D341Med (cell line): Measurements from ENCODE around the gene POLR2J.
A peak's percentile ranks its signal among the peaks of the same experiment; 100 is the strongest.
"Not testable (repeated sequence)": the region's sequence is repeated elsewhere in the genome, so short reads cannot be mapped to it uniquely, and the experiment has no call there.

ENCODE experiments used
- DNase-seq: peaks from one replicate; pipeline ENCODE4 v3.0.0; 2012; ENCODE audit warnings: low spot score

POLR2J gene

DNA sequence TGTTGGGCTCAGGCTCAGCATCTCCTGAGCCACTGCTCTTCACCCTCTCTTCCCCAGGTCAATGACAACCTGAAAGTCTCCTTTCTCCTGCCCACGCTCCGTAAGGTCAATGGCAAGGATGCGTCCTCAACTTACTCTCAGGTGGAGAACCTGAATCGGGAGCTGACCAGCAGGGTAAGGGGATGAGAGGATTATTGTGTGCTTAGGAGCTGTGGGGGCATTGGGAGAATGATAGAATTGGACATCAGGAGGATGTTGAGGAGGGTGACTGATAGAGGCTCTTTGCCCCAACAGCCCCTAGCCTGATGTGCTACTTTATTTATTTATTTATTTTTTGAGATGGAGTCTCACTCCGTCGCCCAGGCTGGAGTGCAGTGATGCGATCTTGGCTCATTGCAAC is 12.6 kb downstream of the POLR2J start:
- no peak for DNase-seq

DNA sequence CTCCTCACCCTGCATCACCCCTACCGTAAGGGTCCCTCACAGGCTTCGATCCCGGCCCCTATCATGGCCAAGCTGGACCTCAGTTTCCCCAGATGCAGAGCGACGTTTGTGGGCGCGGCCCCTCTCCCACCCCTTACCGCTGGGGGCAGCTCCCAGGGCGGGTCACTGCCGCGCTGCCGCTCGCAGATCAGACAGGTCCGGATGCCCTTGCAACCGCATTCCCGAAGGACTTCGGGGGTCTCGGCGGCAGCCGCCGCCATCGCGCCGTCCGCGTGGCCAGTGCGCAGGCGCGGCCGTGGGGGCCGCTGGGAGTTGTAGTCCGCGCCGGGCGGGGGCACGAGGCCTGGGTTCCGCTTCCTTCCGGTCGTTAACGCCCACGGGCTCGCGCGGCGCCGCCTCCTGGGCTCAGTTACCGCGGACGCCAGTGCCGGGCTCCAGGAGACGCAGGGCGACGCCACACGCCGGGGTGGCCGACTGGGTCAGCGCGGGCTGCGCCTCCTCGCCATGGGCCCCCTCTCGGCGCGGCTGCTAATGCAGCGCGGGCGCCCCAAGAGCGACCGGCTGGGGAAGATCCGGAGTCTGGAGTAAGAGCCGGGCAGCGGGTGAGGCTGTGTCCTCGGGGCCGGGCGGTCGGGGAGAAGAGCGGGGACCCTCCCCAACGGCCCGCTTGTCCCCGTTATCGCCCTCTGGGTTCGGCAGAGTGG is 14.0 kb downstream of the POLR2J start, which contains the start of the genes ALKBH4 and LRWD1:
ALKBH4 (minus strand) TSS at position 287 of the 704 bp plus-strand sequence; CDS start at position 260, 27 bp downstream.
LRWD1 (plus strand) TSS at position 408 of the 704 bp plus-strand sequence; CDS start at position 505, 97 bp downstream.
- DNase-seq, result peak; percentile 100

DNA sequence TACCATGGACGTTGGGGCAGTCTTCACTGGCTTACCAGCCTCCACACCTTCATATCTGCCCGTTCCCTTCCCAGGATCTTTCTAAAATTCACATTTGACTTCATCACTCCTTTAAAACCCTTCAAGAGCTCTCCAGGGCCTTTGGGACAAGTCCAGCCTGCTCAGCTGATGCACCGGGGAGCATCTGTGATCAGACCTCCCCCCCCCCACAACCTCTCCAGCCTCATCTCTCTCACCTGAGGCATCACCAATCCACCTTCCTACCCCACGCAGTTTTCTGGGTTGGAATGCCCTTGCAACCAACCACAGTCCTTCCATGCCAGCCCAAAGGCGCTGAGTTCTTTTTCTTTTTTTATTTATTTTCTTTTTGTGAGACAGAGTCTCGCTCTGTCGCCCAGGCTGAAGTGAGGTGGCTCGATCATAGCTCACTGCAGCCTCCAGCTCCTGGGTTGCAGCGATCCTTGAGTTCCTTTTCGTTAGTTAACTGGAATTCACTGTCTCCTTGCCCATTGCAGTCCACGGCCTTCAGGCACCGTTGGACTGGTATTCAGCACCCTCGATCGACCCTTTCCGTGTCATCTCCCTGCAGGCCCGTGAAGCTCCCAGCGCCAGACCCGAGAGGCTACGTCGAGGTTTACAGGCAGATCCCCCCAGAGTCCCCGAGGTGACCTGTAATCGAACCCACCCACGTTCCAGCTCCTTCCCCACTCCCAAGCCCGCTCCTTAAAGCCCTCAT is 14.7 kb downstream of the POLR2J start:
- DNase-seq, result no peak

DNA sequence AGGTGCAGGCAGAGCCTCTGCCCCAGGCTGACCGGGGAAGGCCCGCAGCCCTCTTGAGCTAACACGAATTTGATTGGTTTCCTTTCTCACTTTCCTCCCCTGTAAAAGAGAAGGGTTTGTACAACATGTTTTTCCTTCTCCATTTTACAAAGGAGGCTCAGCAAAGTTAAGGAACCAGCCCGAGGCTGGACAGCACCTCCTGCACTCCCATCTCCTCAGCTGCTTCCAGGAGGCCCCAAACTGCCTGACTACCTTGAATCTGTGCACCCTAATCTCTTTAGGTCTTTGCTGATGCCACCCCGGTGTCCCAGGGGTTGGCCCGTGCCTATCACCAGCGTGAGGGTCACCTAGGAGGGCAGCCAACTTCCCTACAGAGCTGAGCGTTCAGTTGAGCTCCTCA is 18.3 kb downstream of the POLR2J start:
- no peak for DNase-seq

DNA sequence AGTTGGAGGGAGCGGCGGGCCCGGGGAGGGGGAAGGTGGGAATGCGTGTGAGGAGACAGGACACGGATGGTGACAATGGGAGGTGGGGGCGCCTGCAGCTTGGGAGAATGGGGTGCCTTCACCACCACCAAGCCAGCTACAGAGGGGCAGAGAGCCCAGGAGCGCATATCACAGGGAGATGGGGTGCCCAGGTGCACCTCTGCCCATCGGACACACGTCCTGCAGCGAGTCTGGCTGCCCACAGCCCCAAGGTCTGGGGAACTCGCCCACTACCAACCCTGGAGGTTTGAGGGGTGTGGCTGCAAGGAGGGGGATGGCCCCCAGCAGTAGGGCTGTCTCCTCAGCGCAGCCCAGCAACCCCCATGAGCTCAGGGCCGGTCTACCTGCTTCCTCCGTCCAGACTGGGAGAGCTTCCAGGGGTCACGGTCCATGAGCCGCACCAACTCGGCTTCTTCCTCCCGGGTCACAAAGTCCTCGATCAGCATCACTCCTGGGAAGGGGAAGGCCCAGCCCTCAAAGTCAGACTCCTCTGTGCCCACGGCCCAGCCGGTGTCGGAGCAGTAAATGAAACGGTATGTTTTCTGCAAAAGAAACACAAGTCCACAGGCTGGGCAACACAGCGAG is 19.4 kb downstream of the POLR2J start:
- DNase-seq, result no peak

DNA sequence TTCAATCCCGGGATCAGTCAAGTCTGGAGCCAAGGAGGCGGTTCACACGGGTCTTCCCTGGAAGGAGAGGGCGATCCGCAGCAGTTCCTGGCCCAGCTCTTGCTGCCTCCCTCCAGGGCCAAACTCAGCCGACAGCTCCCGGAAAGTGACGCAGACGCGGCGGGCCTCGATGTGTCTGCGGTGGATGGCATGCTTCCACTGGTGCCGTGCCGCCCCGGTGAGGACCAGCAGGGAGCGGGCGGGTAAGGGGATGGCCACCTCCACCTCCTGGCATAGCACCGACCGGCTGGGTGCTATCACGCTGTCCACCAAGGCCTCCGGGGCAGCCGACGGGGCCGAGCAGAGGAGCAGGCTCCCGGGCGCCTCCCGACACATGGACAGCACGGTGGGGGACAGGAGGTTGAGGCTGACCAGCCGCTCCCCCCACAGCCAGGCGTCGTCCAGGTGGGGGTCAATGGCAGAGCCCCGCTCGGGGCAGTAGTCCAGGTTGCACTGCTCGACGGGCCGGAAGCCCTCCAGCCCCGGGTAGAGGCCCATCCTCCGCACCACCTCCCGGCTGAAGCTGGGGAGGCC is 21.3 kb downstream of the POLR2J start:
- no peak for DNase-seq

DNA sequence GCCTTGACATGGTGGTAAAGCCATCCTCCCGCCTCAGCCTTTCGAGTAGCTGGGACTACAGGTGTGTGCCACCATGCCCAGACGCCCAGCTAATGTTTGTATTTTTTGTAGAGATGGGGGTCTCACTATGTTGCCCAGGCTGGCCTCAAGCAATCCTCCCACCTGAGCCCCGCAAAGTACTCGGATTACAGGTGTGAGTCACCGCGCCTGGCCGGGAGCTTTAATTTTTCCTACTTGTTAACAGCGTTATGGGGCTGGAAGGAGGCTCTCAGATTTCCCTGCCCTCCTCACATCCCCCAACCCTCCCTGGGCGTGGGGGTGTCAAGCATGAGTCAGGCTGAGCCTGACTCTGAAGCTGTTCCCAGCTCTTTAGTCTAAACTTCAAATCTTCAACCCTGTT is 22.4 kb downstream of the POLR2J start:
- no peak for DNase-seq

DNA sequence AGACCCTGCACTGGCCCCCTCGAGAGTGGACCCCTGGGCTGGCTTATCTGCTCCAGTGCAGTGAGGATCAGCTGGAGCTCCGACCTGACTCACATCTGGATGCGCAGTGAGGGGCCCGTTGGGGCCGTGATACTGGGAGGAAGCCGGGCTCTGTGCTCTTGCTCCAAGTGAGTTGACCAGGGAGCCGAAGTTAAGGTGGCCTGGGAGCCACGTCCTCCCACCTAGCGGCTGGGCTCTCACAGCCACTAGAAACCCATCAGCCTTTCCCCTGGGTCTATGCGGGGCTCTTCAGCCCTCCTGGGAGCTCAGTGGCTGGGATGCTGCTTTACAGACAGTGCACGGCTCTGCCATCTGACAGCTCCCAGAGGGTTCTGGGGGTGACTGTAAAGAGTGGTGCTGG is 23.1 kb downstream of the POLR2J start:
- DNase-seq, result no peak

DNA sequence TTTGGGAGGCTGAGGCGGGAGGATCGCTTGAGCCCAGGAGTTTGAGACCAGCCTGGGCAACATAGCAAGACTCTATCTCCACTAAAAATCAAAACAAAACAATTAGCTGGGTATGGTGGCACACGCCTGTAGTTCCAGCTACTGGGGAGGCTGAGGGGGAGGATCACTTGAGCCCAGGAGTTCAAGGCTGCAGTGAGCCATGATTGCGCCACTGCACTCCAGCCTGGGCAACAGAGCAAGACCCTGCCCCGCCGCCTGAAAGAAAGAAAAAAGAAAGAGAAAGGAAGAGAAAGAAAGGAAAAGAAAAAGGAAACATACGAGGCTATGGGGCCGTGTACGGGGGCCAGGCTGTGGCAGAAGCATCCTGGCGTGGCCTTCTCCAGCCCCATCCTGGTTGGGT is 23.8 kb downstream of the POLR2J start:
- DNase-seq, result not testable (repeated sequence)

DNA sequence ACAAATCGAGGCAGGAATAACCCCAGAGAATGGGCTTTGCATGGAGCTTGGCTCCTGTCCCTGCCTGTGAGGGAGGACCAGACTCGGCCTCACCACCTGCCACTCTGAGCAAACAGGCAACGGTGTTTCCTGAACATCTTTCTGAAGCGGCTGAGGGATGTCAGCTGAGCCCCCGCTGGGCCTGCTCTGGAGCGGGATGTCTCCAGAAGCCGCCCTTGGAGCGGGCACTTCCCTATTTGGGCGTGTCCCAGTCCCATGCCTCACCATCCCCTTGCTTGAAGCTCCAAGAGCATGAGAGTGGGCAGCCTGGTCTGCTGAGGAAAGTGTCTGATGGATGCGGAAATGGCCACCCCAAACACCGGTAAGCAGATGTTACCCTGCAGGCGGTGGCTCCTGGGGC is 24.3 kb downstream of the POLR2J start:
- no peak for DNase-seq

DNA sequence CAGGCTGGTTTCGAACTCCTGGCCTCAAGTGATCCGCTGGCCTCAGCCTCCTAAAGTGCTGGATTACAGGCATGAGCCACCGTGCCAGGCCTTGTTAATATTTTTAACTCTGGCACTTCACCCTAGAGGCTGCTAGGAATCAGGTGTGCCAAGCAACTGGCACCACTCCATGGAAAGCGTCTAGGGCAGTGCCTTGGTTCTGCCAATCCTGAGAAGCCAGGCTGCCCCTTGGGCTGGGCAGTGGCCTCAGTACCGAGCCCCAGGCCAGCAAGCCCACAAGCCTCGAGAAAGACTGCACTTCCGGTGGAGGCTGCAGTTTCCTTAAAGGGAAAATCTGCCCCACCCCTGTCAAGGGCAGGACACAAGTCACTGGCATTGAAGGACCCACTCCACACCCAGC is 25.4 kb downstream of the POLR2J start:
- no peak for DNase-seq

DNA sequence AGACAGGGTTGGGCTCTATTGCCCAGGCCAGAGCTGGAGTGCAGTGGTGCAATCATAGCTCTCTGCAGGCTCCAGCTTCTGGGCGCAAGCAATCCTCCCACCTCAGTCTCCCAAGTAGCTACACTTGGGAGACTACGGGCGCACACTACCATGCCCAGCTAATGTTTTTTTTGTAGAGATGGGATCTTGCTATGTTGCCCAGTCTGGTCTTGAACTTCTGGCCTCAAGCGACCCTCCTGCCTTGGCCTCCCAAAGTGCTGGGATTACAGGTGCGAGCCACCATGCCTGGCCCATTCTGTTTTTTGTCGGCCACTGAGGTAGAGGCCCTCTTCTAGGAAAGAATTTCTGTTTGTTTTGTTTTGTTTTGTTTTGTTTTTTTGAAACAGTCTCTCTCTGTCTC is 26.3 kb downstream of the POLR2J start:
- DNase-seq, result no peak

DNA sequence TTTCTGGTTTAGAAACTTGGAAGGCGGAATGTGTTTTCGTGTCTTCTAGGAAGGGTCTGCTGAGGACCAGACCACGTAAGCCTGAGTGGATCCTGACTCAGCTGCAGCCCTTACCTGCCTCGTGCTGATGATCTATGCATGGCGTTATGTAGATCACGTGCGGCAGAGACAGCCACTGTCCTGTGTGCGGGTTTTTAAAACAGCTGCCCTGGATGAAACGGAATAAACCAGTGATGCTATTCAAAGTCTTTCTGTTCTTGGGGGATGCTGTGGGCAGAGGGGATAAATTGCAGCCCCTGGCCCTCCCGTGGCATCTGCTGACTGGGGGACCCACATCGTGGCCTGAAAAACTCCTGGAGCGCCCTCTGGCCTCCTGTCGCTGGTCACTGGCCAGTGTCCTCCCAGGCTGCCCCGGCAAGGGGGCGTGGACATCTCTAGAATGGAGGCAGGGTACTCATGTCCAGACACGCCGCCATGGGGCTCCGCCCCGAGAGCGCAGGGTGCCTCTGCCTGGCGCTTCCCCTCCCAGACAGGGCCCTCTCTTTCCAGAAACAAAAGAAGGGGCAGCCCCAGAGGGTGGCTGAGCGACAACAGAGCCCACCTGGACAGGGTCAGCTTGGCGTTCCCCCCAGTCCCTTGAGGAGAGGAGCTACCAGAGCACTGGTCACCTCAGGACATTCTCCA is 27.2 kb downstream of the POLR2J start:
- no peak for DNase-seq

DNA sequence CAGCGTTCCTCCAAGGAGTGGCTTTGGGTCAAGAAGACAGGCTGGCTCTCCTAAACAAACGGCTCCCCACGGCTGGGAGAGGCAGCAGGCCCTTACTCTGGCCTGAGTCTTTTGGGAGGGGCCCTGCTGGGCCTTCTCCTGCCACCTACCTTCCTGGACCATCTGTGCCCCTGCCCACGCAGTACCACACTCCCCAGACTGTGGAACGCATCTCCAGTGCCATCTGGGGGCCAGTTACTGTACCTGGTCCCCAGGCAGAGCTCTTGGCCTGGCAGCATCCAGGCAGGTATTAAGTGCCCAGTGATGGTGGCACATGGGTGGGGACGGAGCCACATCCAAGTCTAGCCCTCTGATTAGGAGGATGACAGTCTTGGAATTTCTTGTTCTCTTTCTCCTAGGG is 28.5 kb downstream of the POLR2J start:
- DNase-seq, result peak; percentile 69

DNA sequence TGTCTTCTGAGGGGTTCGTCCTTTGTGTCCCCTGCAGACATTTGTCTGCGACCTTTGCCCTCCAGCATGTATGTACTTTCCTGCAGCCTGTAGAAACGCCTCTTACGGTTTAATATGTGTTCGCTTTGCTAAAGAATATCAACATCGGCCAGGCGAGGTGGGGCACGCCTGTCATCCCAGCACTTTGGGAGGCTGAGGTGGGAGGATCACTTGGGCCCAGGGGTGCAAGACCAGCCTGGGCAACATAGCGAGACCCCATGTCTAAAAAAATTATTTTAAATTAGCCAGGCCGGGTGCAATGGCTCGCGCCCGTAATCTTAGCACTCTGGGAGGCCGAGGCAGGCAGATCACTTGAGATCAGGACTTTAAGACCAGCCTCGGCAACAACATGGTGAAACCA is 29.6 kb downstream of the POLR2J start:
- no peak for DNase-seq

DNA sequence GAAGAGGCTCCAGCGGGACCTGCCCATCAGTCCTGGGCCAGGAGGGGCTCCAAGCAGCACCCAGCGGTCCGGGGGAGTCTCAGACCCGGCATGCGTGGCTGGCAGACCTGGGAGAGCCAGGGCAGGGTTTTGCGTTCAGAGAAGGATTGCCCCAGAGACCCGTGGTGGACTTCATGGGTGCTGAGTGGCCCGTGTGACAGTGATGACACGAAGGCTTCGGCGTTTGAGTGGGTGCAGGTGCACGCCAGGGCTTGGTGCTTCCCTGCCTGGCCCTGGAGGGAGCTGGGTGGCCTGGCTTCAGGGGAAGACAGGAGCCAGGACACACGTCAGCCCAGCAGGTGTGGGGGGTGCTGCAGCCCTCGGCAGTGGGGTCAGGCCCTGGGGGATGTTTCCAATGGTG is 31.4 kb downstream of the POLR2J start:
- no peak for DNase-seq

DNA sequence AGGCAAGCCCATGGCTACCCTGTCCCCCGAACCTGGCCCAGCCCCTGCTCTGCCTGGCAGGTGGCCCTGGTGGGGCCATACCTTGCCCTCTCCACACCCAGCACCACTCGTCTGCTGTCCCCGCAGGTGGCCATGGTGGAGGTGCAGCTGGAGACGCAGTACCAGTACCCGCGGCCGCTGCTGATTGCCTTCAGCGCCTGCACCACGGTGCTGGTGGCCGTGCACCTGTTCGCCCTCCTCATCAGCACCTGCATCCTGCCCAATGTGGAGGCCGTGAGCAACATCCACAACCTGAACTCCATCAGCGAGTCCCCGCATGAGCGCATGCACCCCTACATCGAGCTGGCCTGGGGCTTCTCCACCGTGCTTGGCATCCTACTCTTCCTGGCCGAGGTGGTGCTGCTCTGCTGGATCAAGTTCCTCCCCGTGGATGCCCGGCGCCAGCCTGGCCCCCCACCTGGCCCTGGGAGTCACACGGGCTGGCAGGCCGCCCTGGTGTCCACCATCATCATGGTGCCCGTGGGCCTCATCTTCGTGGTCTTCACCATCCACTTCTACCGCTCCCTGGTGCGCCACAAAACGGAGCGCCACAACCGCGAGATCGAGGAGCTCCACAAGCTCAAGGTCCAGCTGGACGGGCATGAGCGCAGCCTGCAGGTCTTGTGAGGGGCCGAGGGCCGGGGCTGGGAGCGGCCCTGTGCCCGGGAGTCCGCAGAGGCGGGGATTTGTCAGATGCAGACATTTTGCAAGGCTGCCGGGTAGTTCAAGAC is 32.1 kb downstream of the POLR2J start:
- DNase-seq, result no peak

DNA sequence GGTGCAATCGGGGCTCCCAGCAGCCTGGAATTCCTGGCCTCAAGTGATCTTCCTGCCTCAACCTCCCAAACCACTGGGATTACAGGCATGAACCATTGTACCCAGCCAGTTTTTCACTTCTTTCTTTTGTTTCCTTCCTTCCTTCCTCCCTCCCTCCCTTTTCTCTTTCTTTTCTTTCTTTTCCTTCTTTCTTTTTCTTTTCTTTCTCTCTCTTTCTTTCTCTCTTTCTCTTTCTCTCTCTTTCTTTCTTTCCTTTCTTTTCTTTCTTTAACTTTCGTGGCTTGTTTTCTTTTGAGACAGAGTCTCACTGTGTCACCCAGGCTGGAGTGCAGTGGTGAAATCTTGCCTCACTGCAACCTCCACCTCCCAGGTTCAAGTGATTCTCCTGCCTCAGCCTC is 33.0 kb downstream of the POLR2J start:
- no peak for DNase-seq

DNA sequence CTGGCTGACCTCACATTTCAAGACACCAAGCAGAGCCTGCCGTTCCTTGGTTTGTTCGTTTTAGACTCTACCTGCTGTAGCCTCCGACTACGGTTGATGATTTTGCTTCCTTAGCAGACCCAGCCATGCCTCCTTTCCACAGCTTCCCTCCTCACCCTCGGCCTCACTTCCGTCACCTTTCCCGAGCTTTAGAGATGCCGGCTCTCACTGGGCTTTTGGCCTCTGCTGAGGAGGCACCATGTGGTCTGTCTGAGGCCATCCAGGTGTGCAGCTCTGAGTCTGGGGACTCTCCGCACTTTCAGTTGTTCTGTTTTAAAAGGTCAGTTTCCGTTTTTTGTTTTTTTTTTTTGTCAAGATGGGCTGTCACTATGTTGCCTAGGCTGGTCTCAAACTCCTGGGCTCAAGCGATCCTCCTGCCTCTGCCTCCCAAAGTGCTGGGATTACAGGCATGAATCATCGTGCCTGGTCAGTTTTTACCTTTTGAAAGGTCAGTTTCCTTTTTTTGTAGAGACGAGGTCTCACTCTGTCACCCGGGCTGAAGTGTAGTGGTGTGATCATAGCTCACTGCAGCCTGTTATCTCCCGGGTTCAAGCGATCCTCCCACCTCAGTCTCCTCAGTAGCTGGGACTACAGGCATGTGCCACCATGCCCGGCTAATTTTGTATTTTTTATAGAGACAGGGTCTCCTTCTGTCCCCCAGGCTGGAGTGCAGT is 33.6 kb downstream of the POLR2J start:
- no peak for DNase-seq

DNA sequence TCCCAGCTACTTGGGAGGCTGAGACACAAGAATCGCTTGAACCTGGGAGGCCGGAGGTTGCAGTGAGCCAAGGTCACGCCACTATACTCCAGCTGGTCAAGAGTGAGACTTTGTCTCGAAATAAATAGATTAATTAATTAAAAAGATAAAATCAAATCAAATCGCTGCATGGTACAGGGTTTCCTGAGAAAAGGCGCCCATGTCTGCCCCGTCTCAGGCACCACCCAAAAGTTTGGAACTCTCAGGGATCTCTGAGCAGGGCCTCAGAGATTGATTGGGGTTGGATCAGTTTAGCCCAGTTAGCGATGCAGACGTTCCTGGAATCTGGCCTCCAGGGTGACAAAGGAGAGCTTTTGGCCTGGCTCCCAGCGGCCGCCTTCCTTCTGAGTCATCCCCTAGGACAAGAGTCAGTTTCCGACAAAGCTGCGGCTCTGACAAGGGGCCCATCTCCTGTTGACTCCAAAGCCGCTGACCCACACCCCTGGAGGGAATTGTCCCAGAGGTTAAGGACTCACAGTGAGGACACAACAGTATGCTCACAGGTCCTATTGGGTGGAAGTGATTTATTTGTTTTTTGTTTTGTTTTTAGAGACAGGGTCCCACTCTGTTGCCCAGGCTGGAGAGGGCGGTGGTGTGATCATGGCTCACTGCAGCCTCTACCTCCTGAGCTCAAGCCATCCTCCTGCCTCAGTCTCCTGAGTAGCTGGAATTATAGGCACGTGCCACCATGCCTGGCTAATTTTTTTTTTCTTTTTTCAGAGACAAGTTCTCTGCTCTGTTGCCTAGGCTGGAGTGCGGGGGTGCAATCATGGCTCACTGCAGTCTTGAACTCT is 38.5 kb downstream of the POLR2J start:
- peak; percentile 14 for DNase-seq
